Measurements from ENCODE around the gene COQ8B.

GRCh38 chr19:40742886-40743285 lies 26.2 kb upstream of the COQ8B start:
- TF ChIP-seq CTCF (IDR thresholded peaks at IDR 0.05) (no peak), POLR2AphosphoS5 (IDR thresholded peaks at IDR 0.05) (no peak)
